GM23338 (cell line): ENCODE measurements around the gene COL24A1. TPM values are rescaled to one million over a fixed set of nuclear protein-coding genes. Genes with fewer than 3 reads are reported as not detected.

Experiments
- ATAC-seq: fragments of 200-7000 bp; cut with Tn5 transposase; 3 replicates; pipeline ENCODE4 v1.9.1; 2020
- DNase-seq: peaks from one replicate; pipeline ENCODE4 v3.0.0-alpha.2; 2015; ENCODE audit warnings: low spot score
- H2AFZ ChIP-seq: fragments of 200-600 bp; sonication (generic); 2 replicates; pipeline ENCODE4 v1.8.0; 2016; ENCODE audit warnings: antibody characterized with exemption, mild to moderate bottlenecking, moderate library complexity
- H3F3A ChIP-seq: fragments of 200-600 bp; sonication (generic); replicated peaks from 2 replicates; pipeline ENCODE4 v1.8.0; 2017; ENCODE audit warnings: antibody characterized with exemption, mixed run types, low read depth
- H3K27ac ChIP-seq: fragments of 200-600 bp; sonication (generic); 2 replicates; pipeline ENCODE4 v1.6.1; 2016; ENCODE audit warnings: low read depth
- H3K27me3 ChIP-seq: fragments of 200-600 bp; sonication (generic); 2 replicates; pipeline ENCODE4 v1.8.0; 2016; ENCODE audit warnings: mild to moderate bottlenecking, mixed run types, moderate library complexity; ENCODE audit not compliant: insufficient read depth
- H3K36me3 ChIP-seq: fragments of 200-600 bp; sonication (generic); 2 replicates; pipeline ENCODE4 v1.8.0; 2016; ENCODE audit warnings: mild to moderate bottlenecking; ENCODE audit not compliant: insufficient read depth
- H3K4me1 ChIP-seq: fragments of 200-600 bp; sonication (generic); 2 replicates; pipeline ENCODE4 v1.8.0; 2016; ENCODE audit warnings: mild to moderate bottlenecking, moderate library complexity; ENCODE audit not compliant: insufficient read depth
- H3K4me2 ChIP-seq: fragments of 200-600 bp; sonication (generic); 2 replicates; pipeline ENCODE4 v1.7.1; 2017; ENCODE audit warnings: mixed run types
- H3K4me3 ChIP-seq: fragments of 200-600 bp; sonication (generic); 2 replicates; pipeline ENCODE4 v1.6.1; 2016; ENCODE audit warnings: mixed run types
- H3K79me2 ChIP-seq: fragments of 200-600 bp; sonication (generic); replicated peaks from 2 replicates; pipeline ENCODE4 v1.8.0; 2017; ENCODE audit warnings: mild to moderate bottlenecking; ENCODE audit not compliant: insufficient read depth
- H3K9me2 ChIP-seq: fragments of 200-600 bp; sonication (generic); 2 replicates; pipeline ENCODE4 v1.8.0; 2017; ENCODE audit not compliant: insufficient read depth
- H4K20me1 ChIP-seq: fragments of 200-600 bp; sonication (generic); replicated peaks from 2 replicates; pipeline ENCODE4 v1.8.0; 2017; ENCODE audit warnings: mild to moderate bottlenecking; ENCODE audit not compliant: insufficient read depth
- H3K27ac Mint-ChIP-seq: 2 replicates; pipeline ENCODE4 v1.8.0; 2020; ENCODE audit warnings: inconsistent platforms, mild to moderate bottlenecking, moderate library complexity, mixed read lengths
- H3K27me3 Mint-ChIP-seq: 3 replicates; pipeline ENCODE4 v1.8.0; 2022; ENCODE audit warnings: low read depth, mild to moderate bottlenecking, moderate library complexity, mixed read lengths, inconsistent platforms; ENCODE audit not compliant: insufficient read depth, poor library complexity
- H3K36me3 Mint-ChIP-seq: 3 replicates; pipeline ENCODE4 v1.8.0; 2021; ENCODE audit warnings: low read depth, mild to moderate bottlenecking, inconsistent platforms, moderate library complexity, mixed read lengths
- H3K4me1 Mint-ChIP-seq: 3 replicates; pipeline ENCODE4 v1.8.0; 2020; ENCODE audit warnings: mild to moderate bottlenecking, inconsistent platforms, mixed read lengths
- H3K4me3 Mint-ChIP-seq: 3 replicates; pipeline ENCODE4 v1.8.0; 2021; ENCODE audit warnings: moderate library complexity, mild to moderate bottlenecking, inconsistent platforms, mixed read lengths
- H3K9me3 Mint-ChIP-seq: 3 replicates; pipeline ENCODE4 v1.8.0; 2020; ENCODE audit warnings: moderate library complexity, mild to moderate bottlenecking, inconsistent platforms, mixed read lengths
- CREB1 ChIP-seq: fragments of 250-450 bp; sonication (Bioruptor Pico); IDR thresholded peaks from 2 replicates; pipeline ENCODE4 v1.5.0; 2020; ENCODE audit warnings: low read depth, mild to moderate bottlenecking, moderate library complexity
- EZH2 ChIP-seq: fragments of 200-600 bp; sonication (generic); IDR thresholded peaks from one replicate; pipeline ENCODE4 v1.8.0; 2017; ENCODE audit warnings: antibody characterized with exemption, mild to moderate bottlenecking, low read depth; ENCODE audit not compliant: unreplicated experiment
- EZH2phosphoT487 ChIP-seq: fragments of 200-600 bp; sonication (generic); IDR thresholded peaks from one replicate; pipeline ENCODE4 v1.8.1; 2018; ENCODE audit warnings: antibody characterized with exemption; ENCODE audit not compliant: unreplicated experiment
- JUNB ChIP-seq: IDR thresholded peaks from one replicate; pipeline ENCODE4 v1.6.1; 2016; ENCODE audit warnings: antibody characterized with exemption; ENCODE audit not compliant: unreplicated experiment
- NANOG ChIP-seq: IDR thresholded peaks from 2 replicates; pipeline ENCODE4 v1.6.1; 2016; ENCODE audit warnings: antibody characterized with exemption, borderline replicate concordance
- POLR2AphosphoS5 ChIP-seq: IDR thresholded peaks from 2 replicates; pipeline ENCODE4 v1.6.1; 2016; ENCODE audit warnings: antibody characterized with exemption, low read depth
- ZNF114 ChIP-seq: fragments of 250-450 bp; sonication (Bioruptor Pico); IDR thresholded peaks from 2 replicates; pipeline ENCODE4 v1.5.0; 2020; ENCODE audit warnings: mild to moderate bottlenecking, moderate library complexity
- ZNF331 ChIP-seq: fragments of 250-450 bp; sonication (Bioruptor Pico); IDR thresholded peaks from 2 replicates; pipeline ENCODE4 v1.5.0; 2020; ENCODE audit warnings: low read depth, mild to moderate bottlenecking, moderate library complexity
- polyA plus RNA-seq: library from polyadenylated mRNA; unstranded; fragments of >200 nt; fragmentation: Nextera tagmentation; extraction: Ambion mirVana; gene quantifications from 2 replicates; pipeline ENCODE4 v1.2.1, GENCODE V29; 2016
- total RNA-seq: library from RNA; depleted of rRNA; stranded (reverse); fragments of >200 nt; shearing (Covaris generic); gene quantifications from 2 replicates; pipeline ENCODE4 v1.2.3, GENCODE V29; 2014
- TF ChIP-seq, protein P1 (sequence below): fragments of 250-450 bp; sonication (Bioruptor Pico); IDR thresholded peaks from 2 replicates; pipeline ENCODE4 v1.5.0; 2020; ENCODE audit warnings: mild to moderate bottlenecking, moderate library complexity
- TF ChIP-seq, protein P2 (sequence below): IDR thresholded peaks from 2 replicates; pipeline ENCODE4 v1.6.1; 2016; ENCODE audit warnings: antibody characterized with exemption
- TF ChIP-seq, protein P3 (sequence below): IDR thresholded peaks from one replicate; pipeline ENCODE4 v1.6.1; 2018; ENCODE audit warnings: antibody characterized with exemption; ENCODE audit not compliant: unreplicated experiment
- TF ChIP-seq, protein P4 (sequence below), 2 experiments: fragments of 200-600 bp in 1 of 2; sonication (generic) in 1 of 2; conservative IDR thresholded peaks; 2 replicates each; pipeline versions ENCODE4 v1.5.1 to v1.6.1; 2016 to 2017; ENCODE audit warnings: antibody characterized with exemption in 2 of 2, low read depth in 2 of 2, mild to moderate bottlenecking in 2 of 2, moderate library complexity in 1 of 2

COL24A1 gene
- total and polyA plus RNA-seq, 2 experiments from 2014 or later: 1.2 to 2.1 TPM

DNA sequence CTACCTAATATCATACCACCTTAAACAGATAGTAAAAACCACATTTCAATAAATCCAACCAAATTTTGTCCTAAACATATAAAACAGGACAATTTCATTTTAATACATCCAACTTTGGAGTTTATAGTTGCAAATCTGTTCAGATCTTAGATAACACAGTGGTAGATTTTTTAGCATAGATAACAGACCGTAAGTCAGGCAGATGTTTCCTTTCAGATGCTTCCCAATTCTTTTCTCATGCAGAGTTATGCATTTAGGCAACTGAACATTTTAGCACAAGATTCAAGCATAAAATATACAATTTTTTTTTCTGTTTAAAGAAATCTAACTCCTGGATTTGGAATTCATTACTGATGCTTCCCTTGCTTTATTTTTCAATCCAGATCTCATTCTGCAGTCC, 291.8 kb downstream of the COL24A1 start:
- H3K27ac Mint-ChIP-seq: no peak overlapping the region
- no peak for ATAC-seq

More for the DNA sequence above, 291.8 kb downstream of the COL24A1 start:
- Histone ChIP-seq H3K36me3 (no peaks in the 10 kb centered on the region), H4K20me1 (no peaks in the 10 kb centered on the region), H2AFZ (no peak overlapping the region), H3K27ac (no peak overlapping the region), H3K27me3 (no peaks in the 10 kb centered on the region), H3F3A (no peaks in the 10 kb centered on the region), H3K4me2 (no peak overlapping the region), H3K4me3 (no peak overlapping the region), H3K79me2 (no peaks in the 10 kb centered on the region), H3K4me1 (no peaks in the 10 kb centered on the region), H3K9me2 (no peaks in the 10 kb centered on the region)
- H3K4me3 Mint-ChIP-seq: no peak overlapping the region
- H3K9me3 Mint-ChIP-seq: no peaks in the 10 kb centered on the region
- TF ChIP-seq POLR2AphosphoS5 (no peak), EZH2 (no peak), NANOG (no peak), ZNF331 (no peak), EZH2phosphoT487 (no peak), JUNB (no peak), ZNF114 (CRISPR knock-in tag) (no peak), CREB1 (no peak)
- TF ChIP-seq, protein P1, sequence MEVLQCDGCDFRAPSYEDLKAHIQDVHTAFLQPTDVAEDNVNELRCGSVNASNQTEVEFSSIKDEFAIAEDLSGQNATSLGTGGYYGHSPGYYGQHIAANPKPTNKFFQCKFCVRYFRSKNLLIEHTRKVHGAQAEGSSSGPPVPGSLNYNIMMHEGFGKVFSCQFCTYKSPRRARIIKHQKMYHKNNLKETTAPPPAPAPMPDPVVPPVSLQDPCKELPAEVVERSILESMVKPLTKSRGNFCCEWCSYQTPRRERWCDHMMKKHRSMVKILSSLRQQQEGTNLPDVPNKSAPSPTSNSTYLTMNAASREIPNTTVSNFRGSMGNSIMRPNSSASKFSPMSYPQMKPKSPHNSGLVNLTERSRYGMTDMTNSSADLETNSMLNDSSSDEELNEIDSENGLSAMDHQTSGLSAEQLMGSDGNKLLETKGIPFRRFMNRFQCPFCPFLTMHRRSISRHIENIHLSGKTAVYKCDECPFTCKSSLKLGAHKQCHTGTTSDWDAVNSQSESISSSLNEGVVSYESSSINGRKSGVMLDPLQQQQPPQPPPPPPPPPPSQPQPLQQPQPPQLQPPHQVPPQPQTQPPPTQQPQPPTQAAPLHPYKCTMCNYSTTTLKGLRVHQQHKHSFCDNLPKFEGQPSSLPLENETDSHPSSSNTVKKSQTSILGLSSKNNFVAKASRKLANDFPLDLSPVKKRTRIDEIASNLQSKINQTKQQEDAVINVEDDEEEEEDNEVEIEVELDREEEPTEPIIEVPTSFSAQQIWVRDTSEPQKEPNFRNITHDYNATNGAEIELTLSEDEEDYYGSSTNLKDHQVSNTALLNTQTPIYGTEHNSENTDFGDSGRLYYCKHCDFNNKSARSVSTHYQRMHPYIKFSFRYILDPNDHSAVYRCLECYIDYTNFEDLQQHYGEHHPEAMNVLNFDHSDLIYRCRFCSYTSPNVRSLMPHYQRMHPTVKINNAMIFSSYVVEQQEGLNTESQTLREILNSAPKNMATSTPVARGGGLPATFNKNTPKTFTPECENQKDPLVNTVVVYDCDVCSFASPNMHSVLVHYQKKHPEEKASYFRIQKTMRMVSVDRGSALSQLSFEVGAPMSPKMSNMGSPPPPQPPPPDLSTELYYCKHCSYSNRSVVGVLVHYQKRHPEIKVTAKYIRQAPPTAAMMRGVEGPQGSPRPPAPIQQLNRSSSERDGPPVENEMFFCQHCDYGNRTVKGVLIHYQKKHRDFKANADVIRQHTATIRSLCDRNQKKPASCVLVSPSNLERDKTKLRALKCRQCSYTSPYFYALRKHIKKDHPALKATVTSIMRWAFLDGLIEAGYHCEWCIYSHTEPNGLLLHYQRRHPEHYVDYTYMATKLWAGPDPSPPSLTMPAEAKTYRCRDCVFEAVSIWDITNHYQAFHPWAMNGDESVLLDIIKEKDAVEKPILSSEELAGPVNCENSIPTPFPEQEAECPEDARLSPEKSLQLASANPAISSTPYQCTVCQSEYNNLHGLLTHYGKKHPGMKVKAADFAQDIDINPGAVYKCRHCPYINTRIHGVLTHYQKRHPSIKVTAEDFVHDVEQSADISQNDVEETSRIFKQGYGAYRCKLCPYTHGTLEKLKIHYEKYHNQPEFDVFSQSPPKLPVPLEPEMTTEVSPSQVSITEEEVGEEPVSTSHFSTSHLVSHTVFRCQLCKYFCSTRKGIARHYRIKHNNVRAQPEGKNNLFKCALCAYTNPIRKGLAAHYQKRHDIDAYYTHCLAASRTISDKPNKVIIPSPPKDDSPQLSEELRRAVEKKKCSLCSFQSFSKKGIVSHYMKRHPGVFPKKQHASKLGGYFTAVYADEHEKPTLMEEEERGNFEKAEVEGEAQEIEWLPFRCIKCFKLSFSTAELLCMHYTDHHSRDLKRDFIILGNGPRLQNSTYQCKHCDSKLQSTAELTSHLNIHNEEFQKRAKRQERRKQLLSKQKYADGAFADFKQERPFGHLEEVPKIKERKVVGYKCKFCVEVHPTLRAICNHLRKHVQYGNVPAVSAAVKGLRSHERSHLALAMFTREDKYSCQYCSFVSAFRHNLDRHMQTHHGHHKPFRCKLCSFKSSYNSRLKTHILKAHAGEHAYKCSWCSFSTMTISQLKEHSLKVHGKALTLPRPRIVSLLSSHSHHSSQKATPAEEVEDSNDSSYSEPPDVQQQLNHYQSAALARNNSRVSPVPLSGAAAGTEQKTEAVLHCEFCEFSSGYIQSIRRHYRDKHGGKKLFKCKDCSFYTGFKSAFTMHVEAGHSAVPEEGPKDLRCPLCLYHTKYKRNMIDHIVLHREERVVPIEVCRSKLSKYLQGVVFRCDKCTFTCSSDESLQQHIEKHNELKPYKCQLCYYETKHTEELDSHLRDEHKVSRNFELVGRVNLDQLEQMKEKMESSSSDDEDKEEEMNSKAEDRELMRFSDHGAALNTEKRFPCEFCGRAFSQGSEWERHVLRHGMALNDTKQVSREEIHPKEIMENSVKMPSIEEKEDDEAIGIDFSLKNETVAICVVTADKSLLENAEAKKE (CRISPR knock-in tag): no peak
- TF ChIP-seq, protein P2, sequence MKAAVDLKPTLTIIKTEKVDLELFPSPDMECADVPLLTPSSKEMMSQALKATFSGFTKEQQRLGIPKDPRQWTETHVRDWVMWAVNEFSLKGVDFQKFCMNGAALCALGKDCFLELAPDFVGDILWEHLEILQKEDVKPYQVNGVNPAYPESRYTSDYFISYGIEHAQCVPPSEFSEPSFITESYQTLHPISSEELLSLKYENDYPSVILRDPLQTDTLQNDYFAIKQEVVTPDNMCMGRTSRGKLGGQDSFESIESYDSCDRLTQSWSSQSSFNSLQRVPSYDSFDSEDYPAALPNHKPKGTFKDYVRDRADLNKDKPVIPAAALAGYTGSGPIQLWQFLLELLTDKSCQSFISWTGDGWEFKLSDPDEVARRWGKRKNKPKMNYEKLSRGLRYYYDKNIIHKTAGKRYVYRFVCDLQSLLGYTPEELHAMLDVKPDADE: no peak
- TF ChIP-seq, protein P3, sequence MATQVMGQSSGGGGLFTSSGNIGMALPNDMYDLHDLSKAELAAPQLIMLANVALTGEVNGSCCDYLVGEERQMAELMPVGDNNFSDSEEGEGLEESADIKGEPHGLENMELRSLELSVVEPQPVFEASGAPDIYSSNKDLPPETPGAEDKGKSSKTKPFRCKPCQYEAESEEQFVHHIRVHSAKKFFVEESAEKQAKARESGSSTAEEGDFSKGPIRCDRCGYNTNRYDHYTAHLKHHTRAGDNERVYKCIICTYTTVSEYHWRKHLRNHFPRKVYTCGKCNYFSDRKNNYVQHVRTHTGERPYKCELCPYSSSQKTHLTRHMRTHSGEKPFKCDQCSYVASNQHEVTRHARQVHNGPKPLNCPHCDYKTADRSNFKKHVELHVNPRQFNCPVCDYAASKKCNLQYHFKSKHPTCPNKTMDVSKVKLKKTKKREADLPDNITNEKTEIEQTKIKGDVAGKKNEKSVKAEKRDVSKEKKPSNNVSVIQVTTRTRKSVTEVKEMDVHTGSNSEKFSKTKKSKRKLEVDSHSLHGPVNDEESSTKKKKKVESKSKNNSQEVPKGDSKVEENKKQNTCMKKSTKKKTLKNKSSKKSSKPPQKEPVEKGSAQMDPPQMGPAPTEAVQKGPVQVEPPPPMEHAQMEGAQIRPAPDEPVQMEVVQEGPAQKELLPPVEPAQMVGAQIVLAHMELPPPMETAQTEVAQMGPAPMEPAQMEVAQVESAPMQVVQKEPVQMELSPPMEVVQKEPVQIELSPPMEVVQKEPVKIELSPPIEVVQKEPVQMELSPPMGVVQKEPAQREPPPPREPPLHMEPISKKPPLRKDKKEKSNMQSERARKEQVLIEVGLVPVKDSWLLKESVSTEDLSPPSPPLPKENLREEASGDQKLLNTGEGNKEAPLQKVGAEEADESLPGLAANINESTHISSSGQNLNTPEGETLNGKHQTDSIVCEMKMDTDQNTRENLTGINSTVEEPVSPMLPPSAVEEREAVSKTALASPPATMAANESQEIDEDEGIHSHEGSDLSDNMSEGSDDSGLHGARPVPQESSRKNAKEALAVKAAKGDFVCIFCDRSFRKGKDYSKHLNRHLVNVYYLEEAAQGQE: no peak
- TF ChIP-seq, protein P4, sequence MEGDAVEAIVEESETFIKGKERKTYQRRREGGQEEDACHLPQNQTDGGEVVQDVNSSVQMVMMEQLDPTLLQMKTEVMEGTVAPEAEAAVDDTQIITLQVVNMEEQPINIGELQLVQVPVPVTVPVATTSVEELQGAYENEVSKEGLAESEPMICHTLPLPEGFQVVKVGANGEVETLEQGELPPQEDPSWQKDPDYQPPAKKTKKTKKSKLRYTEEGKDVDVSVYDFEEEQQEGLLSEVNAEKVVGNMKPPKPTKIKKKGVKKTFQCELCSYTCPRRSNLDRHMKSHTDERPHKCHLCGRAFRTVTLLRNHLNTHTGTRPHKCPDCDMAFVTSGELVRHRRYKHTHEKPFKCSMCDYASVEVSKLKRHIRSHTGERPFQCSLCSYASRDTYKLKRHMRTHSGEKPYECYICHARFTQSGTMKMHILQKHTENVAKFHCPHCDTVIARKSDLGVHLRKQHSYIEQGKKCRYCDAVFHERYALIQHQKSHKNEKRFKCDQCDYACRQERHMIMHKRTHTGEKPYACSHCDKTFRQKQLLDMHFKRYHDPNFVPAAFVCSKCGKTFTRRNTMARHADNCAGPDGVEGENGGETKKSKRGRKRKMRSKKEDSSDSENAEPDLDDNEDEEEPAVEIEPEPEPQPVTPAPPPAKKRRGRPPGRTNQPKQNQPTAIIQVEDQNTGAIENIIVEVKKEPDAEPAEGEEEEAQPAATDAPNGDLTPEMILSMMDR (conservative IDR thresholded peaks at IDR 0.05; ENCODE audit: low read depth in 2 of 2): no peak
- H3K27me3 Mint-ChIP-seq: no peaks in the 10 kb centered on the region
- DNase-seq: no peak
- H3K36me3 Mint-ChIP-seq: no peaks in the 10 kb centered on the region
- peaks cover 2% of the 10 kb centered on the region; the same call in 1 of the 3 replicates for H3K4me1 Mint-ChIP-seq
